Neural crest cell (in vitro differentiated cells): ENCODE data around the gene UCN3. TPM values are rescaled to one million over a fixed set of nuclear protein-coding genes. Genes with fewer than 3 reads are reported as not detected.

Source experiments
- DNase-seq: peaks from one replicate; pipeline ENCODE4 v3.0.0; 2021; ENCODE audit warnings: low read depth, mixed read lengths, low spot score
- H3K27ac Mint-ChIP-seq: one replicate; pipeline ENCODE4 v1.8.0; 2021; ENCODE audit warnings: mild to moderate bottlenecking, mixed read lengths; ENCODE audit not compliant: unreplicated experiment
- H3K27me3 Mint-ChIP-seq: 2 replicates; pipeline ENCODE4 v1.8.0; 2021; ENCODE audit warnings: low read depth, mild to moderate bottlenecking, mixed read lengths
- H3K36me3 Mint-ChIP-seq: 2 replicates; pipeline ENCODE4 v1.8.0; 2021; ENCODE audit warnings: low read depth, mild to moderate bottlenecking, mixed read lengths
- H3K4me1 Mint-ChIP-seq: 2 replicates; pipeline ENCODE4 v1.8.0; 2021; ENCODE audit warnings: mixed read lengths
- H3K4me3 Mint-ChIP-seq: one replicate; pipeline ENCODE4 v1.8.0; 2021; ENCODE audit warnings: mild to moderate bottlenecking, mixed read lengths
- H3K9me3 Mint-ChIP-seq: 2 replicates; pipeline ENCODE4 v1.8.0; 2021; ENCODE audit warnings: mixed read lengths
- total RNA-seq: library from RNA; stranded (reverse); gene quantifications from 2 replicates; pipeline ENCODE4 v1.2.1, GENCODE V29; 2021
- TF ChIP-seq, protein P1 (sequence below): fragments of 200-600 bp; sonication (generic); conservative IDR thresholded peaks from 2 replicates; pipeline ENCODE4 v1.5.0; 2021; ENCODE audit warnings: antibody characterized with exemption, mild to moderate bottlenecking

UCN3 gene
- total RNA-seq, 1 donor from 2014 or later, result not detected

DNA sequence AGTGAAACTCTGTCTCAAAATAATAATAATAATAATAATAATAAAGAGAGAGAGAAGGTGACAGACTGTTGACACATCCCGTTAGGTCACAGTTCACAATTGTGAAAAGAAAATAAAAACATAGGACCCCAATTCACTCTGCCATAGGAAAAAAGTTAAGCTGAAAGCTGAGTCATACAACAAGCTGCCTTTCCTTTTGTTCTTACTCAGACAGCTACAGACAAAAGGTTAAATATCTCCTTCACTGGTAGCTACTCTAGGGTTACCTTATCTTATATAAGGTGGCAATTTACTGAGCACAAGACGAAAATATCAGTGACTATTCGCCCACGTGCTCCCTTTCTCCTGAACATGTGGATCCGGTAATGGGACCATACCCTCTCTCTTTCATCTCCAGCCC lies 22.4 kb downstream of the UCN3 start:
- Mint-ChIP-seq H3K36me3 (peaks cover 4% of the 10 kb centered on the region), H3K4me1 (no peaks in the 10 kb centered on the region), H3K27me3 (peaks cover 7% of the 10 kb centered on the region), H3K27ac (no peak overlapping the region), H3K9me3 (peaks cover 20% of the 10 kb centered on the region), H3K4me3 (no peak overlapping the region)
- no peak for DNase-seq
- TF ChIP-seq, protein P1, sequence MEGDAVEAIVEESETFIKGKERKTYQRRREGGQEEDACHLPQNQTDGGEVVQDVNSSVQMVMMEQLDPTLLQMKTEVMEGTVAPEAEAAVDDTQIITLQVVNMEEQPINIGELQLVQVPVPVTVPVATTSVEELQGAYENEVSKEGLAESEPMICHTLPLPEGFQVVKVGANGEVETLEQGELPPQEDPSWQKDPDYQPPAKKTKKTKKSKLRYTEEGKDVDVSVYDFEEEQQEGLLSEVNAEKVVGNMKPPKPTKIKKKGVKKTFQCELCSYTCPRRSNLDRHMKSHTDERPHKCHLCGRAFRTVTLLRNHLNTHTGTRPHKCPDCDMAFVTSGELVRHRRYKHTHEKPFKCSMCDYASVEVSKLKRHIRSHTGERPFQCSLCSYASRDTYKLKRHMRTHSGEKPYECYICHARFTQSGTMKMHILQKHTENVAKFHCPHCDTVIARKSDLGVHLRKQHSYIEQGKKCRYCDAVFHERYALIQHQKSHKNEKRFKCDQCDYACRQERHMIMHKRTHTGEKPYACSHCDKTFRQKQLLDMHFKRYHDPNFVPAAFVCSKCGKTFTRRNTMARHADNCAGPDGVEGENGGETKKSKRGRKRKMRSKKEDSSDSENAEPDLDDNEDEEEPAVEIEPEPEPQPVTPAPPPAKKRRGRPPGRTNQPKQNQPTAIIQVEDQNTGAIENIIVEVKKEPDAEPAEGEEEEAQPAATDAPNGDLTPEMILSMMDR, result no peak

DNA sequence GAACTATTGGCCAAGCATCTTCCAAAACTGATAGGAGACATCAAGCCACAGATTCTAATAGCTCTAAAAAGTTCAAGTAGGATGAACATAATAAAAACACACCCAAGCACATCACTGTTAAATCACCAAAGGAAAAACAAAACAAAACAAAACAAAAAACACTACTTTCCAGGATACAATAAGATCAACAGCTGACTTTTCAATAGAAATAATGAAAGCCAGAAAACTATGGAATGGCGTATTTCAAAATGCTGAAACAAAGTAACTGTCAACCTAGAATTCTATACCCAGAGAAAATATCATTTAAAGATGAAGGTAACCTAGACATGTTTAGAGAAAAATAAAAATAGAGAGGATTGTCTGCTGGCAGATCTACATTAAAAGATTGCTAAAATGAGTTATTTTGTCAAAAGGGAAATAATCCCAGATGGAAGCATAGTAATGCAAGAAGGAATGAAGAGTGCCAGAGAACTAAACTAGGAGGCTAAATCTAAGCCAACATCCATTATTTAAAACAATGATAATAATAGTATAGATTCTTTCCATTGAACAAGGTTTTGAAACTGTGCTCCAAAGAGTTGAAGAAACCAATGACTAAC lies 25.9 kb downstream of the UCN3 start:
- Mint-ChIP-seq H3K36me3 (peaks cover 4% of the 10 kb centered on the region), H3K27me3 (peaks cover 4% of the 10 kb centered on the region)
- DNase-seq, result no peak

DNA sequence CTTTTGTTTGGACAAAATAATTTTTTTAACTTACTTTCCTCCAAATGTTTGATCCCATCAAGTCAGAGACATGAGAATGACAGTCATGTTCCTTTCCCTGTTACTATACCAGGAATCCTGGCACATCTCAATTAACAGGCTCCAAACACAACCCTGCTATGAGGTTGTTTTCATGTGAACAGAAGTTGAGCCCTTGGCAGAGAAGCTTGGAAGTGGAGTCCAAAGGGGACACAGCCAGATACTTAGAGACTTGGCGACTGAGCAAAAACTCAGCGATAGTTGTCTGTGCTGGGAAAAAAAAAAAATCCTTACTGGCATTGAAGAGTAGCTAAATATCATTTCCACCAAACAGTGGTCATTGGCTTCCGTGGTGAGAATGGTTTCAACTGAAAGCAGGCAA lies 27.0 kb downstream of the UCN3 start:
- Mint-ChIP-seq H3K36me3 (peaks cover 4% of the 10 kb centered on the region), H3K9me3 (peaks cover 26% of the 10 kb centered on the region), H3K4me1 (no peaks in the 10 kb centered on the region), H3K27ac (no peak overlapping the region), H3K27me3 (peaks cover 4% of the 10 kb centered on the region), H3K4me3 (no peak overlapping the region)
- TF ChIP-seq, protein P1, result no peak
- DNase-seq, result no peak

More for the DNA sequence above, 25.9 kb downstream of the UCN3 start:
- Mint-ChIP-seq H3K27ac (no peak overlapping the region), H3K4me3 (no peak overlapping the region), H3K4me1 (no peaks in the 10 kb centered on the region), H3K9me3 (peaks cover 26% of the 10 kb centered on the region)
- TF ChIP-seq, protein P1, result no peak

DNA sequence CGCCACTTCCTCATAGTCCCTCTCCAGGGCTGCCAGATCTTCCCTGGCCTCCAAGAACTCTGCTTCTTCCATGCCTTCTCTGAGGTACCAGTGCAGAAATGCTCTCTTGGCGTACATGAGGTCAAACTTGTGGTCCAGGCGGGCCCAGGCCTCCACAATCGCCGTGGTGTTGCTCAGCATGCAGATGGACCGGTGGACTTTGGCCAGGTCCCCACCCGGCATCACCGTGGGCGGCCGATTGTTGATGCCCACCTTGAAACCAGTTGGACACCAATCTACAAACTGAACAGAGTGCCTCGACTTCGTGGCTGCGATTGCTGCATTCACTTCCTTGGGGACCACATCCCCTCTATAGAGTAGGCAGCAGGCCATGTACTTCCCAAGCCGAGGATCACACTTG lies 28.8 kb downstream of the UCN3 start:
- Mint-ChIP-seq H3K36me3 (peaks cover 4% of the 10 kb centered on the region), H3K27ac (no peak overlapping the region), H3K9me3 (peaks cover 21% of the 10 kb centered on the region), H3K4me3 (no peak overlapping the region), H3K27me3 (peaks cover under 1% of the 10 kb centered on the region), H3K4me1 (no peaks in the 10 kb centered on the region)
- TF ChIP-seq, protein P1, result no peak
- no peak for DNase-seq

DNA sequence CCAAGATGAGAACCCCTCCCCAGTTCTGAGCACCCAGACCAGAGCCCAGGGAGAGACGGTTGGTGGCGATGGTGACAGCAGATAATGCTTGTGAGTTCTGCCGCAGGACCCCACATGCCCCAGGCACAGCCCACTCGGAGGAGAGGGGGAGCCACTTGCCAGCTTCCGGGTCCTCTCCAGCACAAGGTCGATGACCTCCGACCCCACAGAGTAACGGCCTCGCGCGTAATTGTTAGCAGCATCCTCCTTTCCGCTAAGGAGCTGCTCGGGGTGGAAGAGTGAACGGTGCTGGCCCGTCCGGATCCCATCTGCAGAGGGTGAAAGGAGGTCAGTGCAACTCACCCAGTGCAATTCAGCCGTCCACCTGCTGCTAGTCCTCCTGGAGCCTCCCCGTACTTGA lies 30.4 kb downstream of the UCN3 start:
- Mint-ChIP-seq H3K4me3 (no peak overlapping the region), H3K27ac (no peak overlapping the region), H3K27me3 (peaks cover 4% of the 10 kb centered on the region), H3K9me3 (peaks cover 19% of the 10 kb centered on the region), H3K4me1 (no peaks in the 10 kb centered on the region), H3K36me3 (peaks cover 4% of the 10 kb centered on the region)
- no peak for DNase-seq
- TF ChIP-seq, protein P1, result no peak
